Common myeloid progenitor, CD34-positive (primary cell): ENCODE data around the gene DYNLT2B.

Experiments used
- CTCF ChIA-PET: fragments of 350-600 bp; sonication (Branson Sonifier 250); formaldehyde crosslinking; loops from one replicate; lab custom pipeline; 2021; ENCODE audit warnings: antibody characterized with exemption; lab: Charles Lee
- POLR2A ChIA-PET: fragments of 350-600 bp; sonication (Branson Sonifier 250); formaldehyde crosslinking; loops from one replicate; lab custom pipeline; 2021; ENCODE audit warnings: antibody characterized with exemption; lab: Charles Lee
- DNase-seq, 3 donors: peaks; one replicate each; pipeline versions ENCODE4 v3.0.0 to v3.0.0-alpha.2; 2013
- H3K27ac ChIP-seq, 2 experiments: 1 replicate in 1 of 2; 2 replicates in 1 of 2; pipeline ENCODE4 v1.7.0; 2013; ENCODE audit warnings: inconsistent platforms in 2 of 2, low read length in 2 of 2, mild to moderate bottlenecking in 2 of 2, low read depth in 1 of 2, moderate library complexity in 1 of 2; ENCODE audit not compliant: severe bottlenecking in 2 of 2, insufficient read depth in 1 of 2, poor library complexity in 1 of 2
- H3K27me3 ChIP-seq, 5 experiments: replicated peaks in 2 of 5; 1 replicate in 3 of 5; 2 replicates in 2 of 5; pipeline versions ENCODE4 v1.6.1 to v1.7.0; 2013; ENCODE audit warnings: low read length in 4 of 5, mild to moderate bottlenecking in 2 of 5, moderate library complexity in 2 of 5, inconsistent platforms in 1 of 5; ENCODE audit not compliant: insufficient read depth in 5 of 5, control insufficient read depth in 4 of 5
- H3K36me3 ChIP-seq, 4 experiments: 1 replicate in 2 of 4; 2 replicates in 2 of 4; pipeline versions ENCODE4 v1.6.1 to v1.7.0; 2013; ENCODE audit warnings: low read length in 3 of 4, control low read depth in 1 of 4, mild to moderate bottlenecking in 1 of 4; ENCODE audit not compliant: control insufficient read depth in 4 of 4, insufficient read depth in 4 of 4
- H3K4me1 ChIP-seq, 4 experiments: 1 replicate in 3 of 4; 2 replicates in 1 of 4; pipeline versions ENCODE4 v1.6.1 to v1.7.1; 2013; ENCODE audit warnings: low read length in 3 of 4, mild to moderate bottlenecking in 3 of 4, control low read depth in 1 of 4, inconsistent platforms in 1 of 4, moderate library complexity in 1 of 4; ENCODE audit not compliant: control insufficient read depth in 4 of 4, insufficient read depth in 4 of 4; ENCODE audit errors: control extremely low read depth in 1 of 4
- H3K4me3 ChIP-seq, 7 experiments: 1 replicate in 4 of 7; 2 replicates in 3 of 7; pipeline versions ENCODE4 v1.5.1 to v1.7.0; 2013; ENCODE audit warnings: mild to moderate bottlenecking in 7 of 7, low read length in 6 of 7, moderate library complexity in 6 of 7, inconsistent platforms in 2 of 7, low read depth in 2 of 7, control low read depth in 1 of 7; ENCODE audit not compliant: insufficient read depth in 4 of 7, control insufficient read depth in 1 of 7; ENCODE audit errors: extremely low read depth in 1 of 7
- H3K9me3 ChIP-seq, 5 experiments: 1 replicate in 4 of 5; 2 replicates in 1 of 5; pipeline versions ENCODE4 v1.6.1 to v1.7.1; 2013; ENCODE audit warnings: low read length in 4 of 5, mild to moderate bottlenecking in 2 of 5, inconsistent platforms in 1 of 5, low read depth in 1 of 5, moderate library complexity in 1 of 5; ENCODE audit not compliant: control insufficient read depth in 4 of 5, insufficient read depth in 2 of 5; ENCODE audit errors: control extremely low read depth in 1 of 5
- WGBS: methylation state at CpG from one replicate; pipeline ENCODE4 v1.1.5; 2013; ENCODE audit not compliant: insufficient coverage; 5-methylcytosine and 5-hydroxymethylcytosine counted together

DYNLT2B gene

GRCh38 chr3:196280689-196281440, 37.2 kb downstream of the DYNLT2B start:
- Histone ChIP-seq H3K36me3 (peaks cover 0 to 5% (median 3%) of the 10 kb centered on the region in 4 experiments), H3K4me1 (peaks cover 4 to 42% (median 19%) of the 10 kb centered on the region in 4 experiments), H3K27ac (no peak overlapping the region), H3K4me3 (no peak overlapping the region), H3K9me3 (no peaks in the 10 kb centered on the region), H3K27me3 (no peaks in the 10 kb centered on the region)
- ChIA-PET POLR2A (interaction anchor here (0.6 to 0.7 kb wide), 2 partner anchors 73 to 152 kb away, joined by 3 to 4 read pairs; no protein-coding TSS in a partner anchor), CTCF (interaction anchor here (1.6 kb wide), 1 partner anchor 22 kb away, joined by 5 read pairs; no protein-coding TSS in a partner anchor)
- peak in 2 of 3 donors; percentile 22 to 31 for DNase-seq
- WGBS = 87% methylated on average over 7 of the region's 7 CpGs

GRCh38 chr3:196275126-196275525, 42.9 kb downstream of the DYNLT2B start:
- POLR2A ChIA-PET = no interaction called here
- CTCF ChIA-PET = no interaction called here
- no peak for DNase-seq
- Histone ChIP-seq H3K9me3 (peaks cover 0 to 6% (median 0%) of the 10 kb centered on the region in 5 experiments), H3K4me3 (no peak overlapping the region), H3K4me1 (peaks cover 0 to 22% (median 15%) of the 10 kb centered on the region in 4 experiments), H3K27me3 (no peaks in the 10 kb centered on the region), H3K27ac (no peak overlapping the region), H3K36me3 (peaks cover 1 to 30% (median 9%) of the 10 kb centered on the region in 4 experiments)
- WGBS = 96% methylated on average over 3 of the region's 5 CpGs

GRCh38 chr3:196274585-196274984, 43.5 kb downstream of the DYNLT2B start:
- WGBS = 93% methylated on average over 4 of the region's 5 CpGs
- Histone ChIP-seq H3K4me3 (no peak overlapping the region), H3K4me1 (peaks cover 0 to 18% (median 12%) of the 10 kb centered on the region in 4 experiments), H3K27me3 (no peaks in the 10 kb centered on the region), H3K27ac (peak overlapping the region in 1 of 2 experiments; percentile 65), H3K9me3 (peaks cover 0 to 6% (median 0%) of the 10 kb centered on the region in 5 experiments), H3K36me3 (peaks cover 2 to 34% (median 10%) of the 10 kb centered on the region in 4 experiments)
- CTCF ChIA-PET = no interaction called here
- POLR2A ChIA-PET = interaction anchor here (0.6 kb wide), 1 partner anchor 731 kb away, joined by 3 read pairs; no protein-coding TSS in a partner anchor
- peak in 1 of 3 donors; percentile 5 for DNase-seq

GRCh38 chr3:196273655-196274054, 44.4 kb downstream of the DYNLT2B start:
- Histone ChIP-seq H3K4me3 (no peak overlapping the region), H3K27ac (peak overlapping the region in 1 of 2 experiments; percentile 25), H3K36me3 (peaks cover 2 to 39% (median 10%) of the 10 kb centered on the region in 4 experiments), H3K4me1 (peaks cover 0 to 9% (median 4%) of the 10 kb centered on the region in 4 experiments), H3K27me3 (no peaks in the 10 kb centered on the region), H3K9me3 (peaks cover 0 to 6% (median 0%) of the 10 kb centered on the region in 5 experiments)
- POLR2A ChIA-PET = no interaction called here
- 97% methylated on average over 12 of the region's 12 CpGs for WGBS
- no peak for DNase-seq
- CTCF ChIA-PET = interaction anchor here (1.3 kb wide), 1 partner anchor 9 kb away, joined by 3 read pairs; no protein-coding TSS in a partner anchor

- DNase-seq = no peak
- POLR2A ChIA-PET = no interaction called here
- Histone ChIP-seq H3K36me3 (peaks cover 3 to 35% (median 10%) of the 10 kb centered on the region in 4 experiments), H3K9me3 (peaks cover 0 to 6% (median 0%) of the 10 kb centered on the region in 5 experiments), H3K27me3 (no peaks in the 10 kb centered on the region), H3K4me1 (peaks cover 0 to under 1% (median 0%) of the 10 kb centered on the region in 4 experiments), H3K27ac (no peak overlapping the region), H3K4me3 (no peak overlapping the region)
- WGBS = 98% methylated on average over 14 of the region's 14 CpGs
- CTCF ChIA-PET = interaction anchor here (1.1 to 1.3 kb wide), 2 partner anchors 10 to 21 kb away, joined by 3 read pairs; no protein-coding TSS in a partner anchor
Measured at GRCh38 chr3:196272826-196273225, 45.2 kb downstream of the DYNLT2B start.

GRCh38 chr3:196270499-196270898, 47.5 kb downstream of the DYNLT2B start:
- Histone ChIP-seq H3K36me3 (peaks cover 3 to 46% (median 20%) of the 10 kb centered on the region in 4 experiments), H3K27ac (no peak overlapping the region), H3K9me3 (peaks cover 0 to 6% (median 0%) of the 10 kb centered on the region in 5 experiments), H3K4me3 (no peak overlapping the region), H3K27me3 (no peaks in the 10 kb centered on the region), H3K4me1 (no peaks in the 10 kb centered on the region)
- POLR2A ChIA-PET = no interaction called here
- 100% methylated on average over 1 of the region's 5 CpGs for WGBS
- CTCF ChIA-PET = interaction anchor here (0.6 kb wide), 1 partner anchor 11 kb away, joined by 3 read pairs; no protein-coding TSS in a partner anchor
- no peak for DNase-seq
